HG03460 (cell line): Measurements from ENCODE around the gene MTMR3.

Source experiments
- ATAC-seq: cut with Tn5 transposase; IDR thresholded peaks from one replicate; pipeline ENCODE4 v1.9.1; 2021; ENCODE audit not compliant: unreplicated experiment

Gene MTMR3

DNA sequence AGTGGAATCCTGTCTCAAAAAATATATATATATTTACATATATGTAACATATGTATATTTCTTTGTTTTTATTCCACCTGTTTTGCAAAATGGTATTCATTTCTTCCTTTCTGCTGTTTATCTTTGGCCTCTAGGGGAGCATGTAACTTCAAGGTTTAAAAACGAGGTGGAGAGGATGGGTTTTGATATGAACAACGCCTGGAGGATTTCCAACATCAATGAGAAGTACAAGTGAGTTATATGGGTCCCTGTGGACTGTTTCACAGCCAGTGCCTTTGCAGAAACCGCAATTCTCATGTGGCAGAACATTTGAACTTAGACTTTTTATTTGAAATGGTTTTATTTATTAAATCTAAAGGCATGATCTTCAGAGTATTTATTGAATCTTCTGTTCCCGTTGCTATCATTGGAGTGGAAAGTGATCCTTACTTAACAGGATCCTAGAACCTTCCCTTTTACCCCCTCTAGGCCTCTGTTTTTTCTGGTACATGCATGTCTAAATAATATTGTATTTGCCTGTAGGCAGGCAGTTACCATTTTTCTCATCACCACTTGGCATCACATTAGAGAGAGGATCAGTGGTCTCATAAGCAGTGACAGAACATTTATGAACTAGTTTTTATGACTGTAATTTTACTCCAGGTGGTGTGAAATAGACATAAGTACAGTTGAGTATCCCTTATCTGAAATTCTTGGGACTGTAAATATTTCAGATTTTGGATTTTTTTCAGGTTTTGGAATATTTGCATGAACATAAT, 115.8 kb downstream of the MTMR3 start:
- ATAC-seq = no peak

DNA sequence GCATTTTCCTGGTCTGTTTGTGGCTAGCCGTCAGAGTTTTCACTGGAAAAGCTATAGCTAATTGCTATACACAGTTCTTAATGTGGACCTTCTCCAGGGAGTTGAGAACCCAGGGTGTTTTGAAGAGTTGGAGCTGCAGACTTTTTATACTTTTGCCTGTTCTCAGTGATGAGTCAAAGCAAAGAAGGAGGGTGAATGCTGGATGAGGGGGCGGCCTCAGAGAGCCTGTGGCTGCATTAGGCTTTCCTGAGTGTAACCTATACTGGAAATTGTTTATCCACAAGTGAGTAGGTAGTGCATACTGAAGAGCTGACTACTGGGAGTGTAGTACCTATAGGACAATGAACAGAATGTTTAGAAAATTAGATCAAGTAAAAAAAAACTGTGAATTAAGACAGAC, 117.6 kb downstream of the MTMR3 start:
- no peak for ATAC-seq

DNA sequence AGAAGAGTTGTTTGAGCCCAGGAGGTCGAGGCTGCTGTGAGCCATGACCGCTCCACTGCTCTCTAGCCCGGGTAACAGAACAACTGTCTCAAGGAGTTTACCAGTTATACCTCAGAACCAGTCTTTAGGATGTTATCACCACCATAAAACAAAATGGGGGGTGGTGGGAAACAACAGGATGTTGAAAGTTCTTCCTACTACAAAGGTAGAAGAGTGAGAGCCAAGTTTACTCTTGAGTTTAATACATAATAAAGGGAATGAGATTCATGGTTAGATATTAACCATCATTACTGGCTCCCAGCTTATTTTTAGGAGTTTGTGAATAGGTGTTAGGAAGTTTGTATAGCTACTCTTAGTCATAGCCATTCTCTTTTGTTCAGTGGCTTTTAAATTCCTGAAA, 118.5 kb downstream of the MTMR3 start:
- ATAC-seq = no peak

DNA sequence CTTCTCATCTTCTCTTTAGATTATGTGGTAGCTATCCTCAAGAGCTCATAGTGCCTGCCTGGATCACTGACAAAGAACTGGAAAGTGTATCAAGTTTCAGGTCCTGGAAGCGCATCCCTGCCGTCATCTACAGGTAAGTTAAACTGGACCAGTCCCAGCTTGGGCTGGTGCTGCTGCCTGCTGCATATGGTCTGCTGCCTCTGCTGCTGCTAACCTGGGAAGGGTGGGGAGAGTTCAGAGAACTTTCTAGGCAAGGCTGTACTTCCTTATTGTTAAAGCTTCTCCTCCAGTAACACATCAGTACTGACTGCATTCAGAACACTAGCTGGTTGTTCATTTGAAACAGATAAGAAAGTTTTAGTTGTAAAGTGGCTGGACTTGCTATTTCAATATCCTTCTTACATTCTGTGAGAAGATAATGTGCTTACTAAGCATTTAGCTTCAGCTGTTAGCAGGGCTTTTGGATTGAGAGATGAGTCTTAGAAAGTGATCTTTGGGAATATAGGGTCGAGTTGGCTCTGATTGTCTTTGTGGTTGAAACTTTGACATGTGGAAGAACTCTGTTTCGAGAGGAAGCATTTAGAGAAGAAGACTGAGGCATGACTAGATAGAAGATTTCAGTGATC, 120.0 kb downstream of the MTMR3 start:
- no peak for ATAC-seq

DNA sequence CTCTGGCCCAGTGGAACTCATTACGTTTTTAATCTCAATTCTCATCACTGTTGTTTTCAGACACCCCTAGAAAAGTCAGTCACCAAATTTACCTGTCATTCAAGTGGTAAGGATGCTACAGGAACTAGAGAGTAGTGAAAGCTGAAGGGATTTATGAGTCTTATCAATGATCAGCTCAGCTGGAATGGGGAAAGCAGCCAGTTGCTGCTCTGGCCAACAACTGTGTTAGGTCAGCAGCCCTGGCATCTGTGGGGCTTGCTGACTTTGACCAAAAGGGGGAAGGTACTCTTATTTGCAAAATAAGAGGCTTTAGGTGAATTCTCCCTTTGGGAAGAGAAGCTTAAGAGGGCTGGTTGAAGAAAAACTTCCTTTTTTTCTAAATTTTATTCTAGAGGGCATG, 121.1 kb downstream of the MTMR3 start:
- ATAC-seq = no peak

DNA sequence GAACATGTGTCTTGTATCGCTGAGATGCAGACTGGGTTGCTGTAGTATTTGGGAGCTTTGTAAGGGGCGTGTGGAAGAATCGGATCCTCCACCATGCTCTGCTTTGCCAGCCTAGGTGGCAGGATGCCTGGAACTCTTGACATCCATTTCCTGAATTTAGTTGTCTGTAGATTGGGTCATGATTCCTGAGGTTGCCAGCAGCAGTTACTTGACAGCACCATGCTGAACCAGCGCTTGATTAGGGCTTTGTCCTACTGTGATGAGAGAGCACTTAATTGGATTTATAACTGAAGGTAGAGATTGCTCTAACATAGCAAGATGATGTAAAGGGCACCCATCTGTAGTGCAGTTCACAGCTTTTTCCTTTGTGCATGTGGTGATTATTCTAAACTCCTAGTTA, 121.7 kb downstream of the MTMR3 start:
- no peak for ATAC-seq

DNA sequence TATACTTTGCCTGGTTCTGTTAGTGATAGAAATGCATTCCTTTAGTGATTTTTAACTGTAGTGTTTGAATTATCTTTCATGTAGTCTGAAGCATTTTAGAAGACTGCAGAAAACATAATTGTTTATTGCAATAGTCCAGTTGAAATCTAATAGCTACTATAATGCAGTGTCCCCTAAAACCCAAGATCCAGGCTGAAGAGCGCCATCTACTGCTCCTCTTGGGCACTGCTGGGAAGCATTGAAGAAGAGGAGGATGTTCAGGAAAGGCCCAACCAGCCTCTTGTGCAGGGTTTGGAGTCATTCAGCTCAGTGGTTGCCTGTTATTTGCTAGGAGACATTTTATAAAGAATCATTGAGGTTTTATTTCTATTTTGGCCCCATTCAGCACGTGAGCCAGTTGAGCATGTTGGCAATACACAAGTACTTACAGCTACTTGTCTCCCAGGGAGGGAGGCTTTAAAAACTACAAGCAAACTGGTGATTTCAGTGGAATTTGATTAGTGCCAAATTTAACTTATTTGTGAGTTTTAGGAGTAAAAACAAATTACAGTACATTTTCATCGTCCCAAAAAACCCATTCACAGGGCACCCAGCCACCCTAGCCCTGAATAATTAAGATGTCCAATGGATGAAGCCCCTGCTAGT, 122.4 kb downstream of the MTMR3 start:
- no peak for ATAC-seq

DNA sequence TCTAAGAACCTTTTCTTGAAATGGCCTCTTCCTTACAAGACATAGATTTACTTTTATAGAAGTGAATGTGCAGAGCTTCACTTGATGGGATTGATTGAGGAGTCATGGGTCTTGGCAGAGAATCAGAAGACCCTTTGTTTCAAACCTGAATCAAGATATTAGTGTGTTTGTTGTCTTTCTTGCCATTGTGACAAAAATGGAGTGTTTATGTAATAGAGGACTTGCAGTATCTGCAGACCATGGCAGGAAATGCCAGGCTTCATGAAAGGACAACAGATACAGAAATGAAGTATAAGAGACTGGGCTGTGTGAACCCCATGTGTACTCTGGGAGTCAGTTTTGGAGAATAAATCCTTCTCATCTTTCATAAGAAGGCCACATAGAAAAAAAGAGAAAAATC, 124.4 kb downstream of the MTMR3 start:
- no peak for ATAC-seq

DNA sequence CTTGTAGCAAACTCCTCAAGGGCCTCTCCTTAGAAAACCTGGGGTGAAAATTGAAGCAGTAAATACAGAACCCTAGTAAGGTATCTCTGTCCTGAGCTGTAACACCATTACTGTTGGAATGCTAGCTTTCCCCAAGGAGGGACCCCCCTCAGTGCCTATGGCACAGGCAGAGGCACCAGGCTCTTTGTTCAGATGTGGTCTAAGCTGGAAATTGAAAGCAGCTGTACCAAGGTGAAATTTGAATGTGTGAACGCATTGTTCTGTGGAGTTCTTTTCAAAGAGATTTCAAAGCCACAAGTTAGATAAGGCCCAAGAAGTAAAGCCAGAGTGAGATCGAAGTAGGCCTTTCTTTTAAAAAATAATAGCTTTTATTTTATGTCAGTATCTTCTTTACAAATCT, 125.4 kb downstream of the MTMR3 start:
- no peak for ATAC-seq

DNA sequence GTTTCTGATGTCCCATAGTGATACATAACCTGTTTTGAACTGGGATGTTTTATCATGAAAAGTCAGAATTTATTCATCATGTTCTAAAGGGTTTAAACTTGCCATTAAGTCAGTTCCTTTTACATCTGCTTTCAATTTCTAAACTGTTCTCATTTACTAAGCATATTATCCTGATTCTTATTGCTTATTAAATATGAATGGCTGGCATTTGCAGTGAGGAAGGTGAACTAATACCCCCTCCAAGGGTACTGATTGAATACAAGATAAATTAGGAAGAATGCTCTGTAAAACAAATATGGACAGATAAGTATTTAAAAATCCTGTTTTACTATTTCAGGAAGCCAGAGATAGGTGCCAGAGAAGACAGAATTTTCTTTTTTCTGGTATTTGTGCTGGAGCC, 126.5 kb downstream of the MTMR3 start:
- no peak for ATAC-seq

DNA sequence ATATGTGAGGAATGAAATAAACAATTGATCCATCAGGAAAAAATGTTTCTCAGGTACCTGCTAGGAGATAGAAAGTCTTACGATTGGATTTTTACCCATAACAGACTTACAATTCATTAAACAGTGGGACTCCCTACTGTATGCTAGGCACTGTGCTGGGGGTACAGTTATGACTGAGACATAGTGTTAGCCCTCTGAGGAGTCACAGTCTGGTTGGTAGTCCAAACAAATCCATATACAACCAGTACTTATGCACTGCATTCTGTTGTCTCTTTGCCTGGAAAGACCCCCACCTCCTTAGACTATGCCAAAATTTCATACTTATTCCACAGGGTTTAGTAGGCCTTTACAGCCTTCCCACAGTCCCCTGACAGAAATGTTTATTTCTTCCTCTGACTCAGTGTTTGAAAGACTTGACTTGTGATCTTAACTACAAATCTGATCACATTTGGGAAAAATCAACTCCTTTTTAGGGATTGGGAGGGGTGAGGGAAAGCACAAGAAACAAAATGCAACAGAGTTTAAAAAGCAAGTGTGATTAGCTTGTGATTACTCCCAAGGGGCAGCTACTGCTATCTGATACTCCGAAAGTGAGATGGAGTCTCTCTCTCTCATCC, 127.9 kb downstream of the MTMR3 start:
- no peak for ATAC-seq

DNA sequence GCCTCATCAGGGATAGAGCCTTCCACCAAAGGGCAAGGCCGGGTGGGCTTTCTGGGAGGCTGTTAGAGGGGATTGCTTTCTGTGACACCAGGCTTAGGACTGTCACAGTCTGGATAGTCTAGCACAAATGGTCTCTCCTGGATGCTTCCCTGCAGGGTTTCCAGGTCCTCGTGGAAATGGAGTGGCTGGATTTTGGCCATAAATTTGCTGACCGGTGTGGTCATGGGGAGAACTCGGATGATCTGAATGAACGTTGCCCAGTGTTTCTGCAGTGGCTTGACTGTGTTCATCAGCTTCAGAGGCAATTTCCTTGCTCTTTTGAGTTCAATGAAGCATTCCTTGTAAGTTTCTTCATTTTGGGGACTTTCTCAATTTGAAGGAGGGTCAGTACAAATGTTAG, 130.2 kb downstream of the MTMR3 start:
- no peak for ATAC-seq

DNA sequence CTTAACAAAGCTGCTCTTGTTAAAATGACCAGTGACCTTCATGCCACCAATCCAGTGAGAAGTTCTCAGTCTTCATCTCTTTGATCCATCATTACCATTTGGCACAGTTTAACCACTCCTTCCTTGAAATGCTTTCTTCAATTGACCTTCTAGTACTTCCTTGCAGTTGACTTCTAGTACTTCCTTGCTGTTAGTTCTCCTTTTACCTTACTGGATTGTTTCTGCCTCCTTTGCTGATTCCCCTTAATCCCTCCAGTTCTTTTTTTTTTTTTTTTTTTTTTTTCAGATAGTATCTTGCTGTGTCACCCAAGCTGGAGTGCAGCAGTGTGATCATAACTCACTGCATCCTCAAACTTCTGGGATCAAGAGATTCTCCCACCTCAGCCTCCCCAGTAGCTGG, 131.3 kb downstream of the MTMR3 start:
- ATAC-seq = no peak

DNA sequence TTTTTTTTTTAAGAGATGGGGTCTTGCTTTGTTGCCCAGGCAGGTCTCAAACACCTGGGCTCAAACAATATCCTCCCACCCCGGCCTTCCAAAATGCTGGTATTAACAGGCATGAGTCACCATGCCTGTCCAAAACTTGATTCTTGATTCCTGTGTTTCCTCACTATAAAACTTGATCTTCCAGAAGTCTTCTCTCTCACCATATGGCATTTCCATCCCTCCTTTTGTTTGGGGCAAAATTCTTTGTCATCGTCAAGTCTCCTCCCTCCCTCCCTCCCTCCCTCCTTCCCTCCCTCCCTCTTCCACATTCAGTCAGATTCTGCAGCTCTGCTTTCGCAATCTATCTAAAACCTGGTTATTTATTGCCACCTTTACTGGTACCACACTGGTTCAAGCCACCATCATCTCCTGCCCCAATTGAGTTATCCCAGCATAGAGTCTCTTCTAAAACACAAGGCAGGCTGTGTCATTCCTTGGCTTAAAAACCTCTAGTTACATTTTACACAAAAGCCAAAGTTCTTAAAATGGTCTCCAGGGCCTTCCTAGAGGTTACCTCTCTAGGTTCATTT, 132.3 kb downstream of the MTMR3 start:
- no peak for ATAC-seq

DNA sequence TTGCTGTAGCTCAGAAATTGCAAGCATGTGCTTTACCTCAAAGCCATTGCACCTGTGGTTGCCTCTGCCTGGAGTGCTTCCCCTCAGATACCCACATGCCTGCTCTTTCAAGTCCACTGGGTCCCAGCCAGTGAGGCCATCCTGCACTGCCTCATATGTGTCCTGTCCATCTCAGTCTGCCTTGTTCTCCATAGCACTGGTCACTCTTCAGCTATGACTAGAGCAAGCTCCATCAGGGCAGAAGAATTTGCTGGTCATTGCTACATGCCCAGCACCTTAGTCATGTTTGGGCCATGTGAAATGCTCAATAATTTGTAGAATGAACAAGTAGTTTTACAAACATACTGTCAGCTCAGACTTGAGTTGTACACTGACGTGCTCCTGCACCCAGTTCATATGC, 132.9 kb downstream of the MTMR3 start:
- no peak for ATAC-seq

DNA sequence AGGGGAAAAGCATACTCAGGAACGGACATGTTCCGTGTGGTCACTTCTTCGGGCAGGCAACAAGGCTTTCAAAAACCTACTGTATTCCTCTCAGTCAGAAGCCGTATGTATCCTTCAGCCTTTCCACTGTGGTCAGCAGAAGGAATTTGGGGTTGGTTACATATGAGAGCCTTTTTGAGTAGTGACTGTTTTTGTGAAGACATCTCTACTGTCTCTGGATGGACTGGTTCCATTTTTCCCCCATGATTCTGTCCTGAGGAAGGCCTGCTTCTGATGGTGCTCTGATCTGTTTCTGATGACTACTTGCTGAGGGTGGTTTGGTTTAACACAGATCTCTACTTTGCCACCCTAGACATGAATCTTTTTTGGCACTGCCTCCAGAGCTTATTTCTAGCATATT, 133.6 kb downstream of the MTMR3 start:
- ATAC-seq = no peak

DNA sequence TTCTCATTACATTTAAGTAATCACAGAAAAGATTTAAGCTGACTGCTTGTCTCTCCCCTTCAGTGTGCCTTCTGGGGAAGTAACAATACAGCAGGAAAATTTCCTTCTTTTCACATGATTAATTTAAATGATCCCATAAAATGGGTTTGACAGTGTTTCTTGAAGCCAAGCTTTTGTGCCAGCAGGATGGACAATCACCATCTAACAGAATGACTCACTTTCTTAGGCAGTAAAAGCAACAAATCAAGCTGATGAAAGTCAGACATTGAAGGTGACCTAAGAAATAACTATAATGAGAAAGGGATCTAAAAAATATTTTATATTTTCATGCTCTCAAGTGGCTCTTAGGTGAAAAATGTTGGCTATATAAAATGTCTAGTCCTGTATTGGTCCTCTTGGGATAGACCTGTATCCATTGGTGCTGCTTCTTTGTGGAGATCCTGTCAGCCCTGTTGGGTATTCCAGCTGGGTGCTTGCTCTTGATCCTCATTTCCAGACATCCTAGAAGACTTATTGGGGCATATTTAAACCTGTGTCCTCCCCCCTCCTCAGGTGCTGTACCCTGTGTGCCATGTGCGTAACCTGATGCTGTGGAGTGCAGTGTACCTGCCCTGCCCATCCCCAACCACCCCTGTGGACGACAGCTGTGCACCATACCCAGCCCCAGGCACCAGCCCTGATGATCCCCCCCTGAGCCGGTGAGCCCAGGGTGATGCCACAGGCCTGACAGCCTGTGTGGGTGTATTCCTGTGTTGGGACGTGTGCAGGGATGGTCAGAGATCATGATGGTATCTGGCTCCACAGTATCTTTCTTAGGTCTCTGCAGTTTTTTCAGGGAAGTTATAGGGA, 134.6 kb downstream of the MTMR3 start:
- no peak for ATAC-seq

DNA sequence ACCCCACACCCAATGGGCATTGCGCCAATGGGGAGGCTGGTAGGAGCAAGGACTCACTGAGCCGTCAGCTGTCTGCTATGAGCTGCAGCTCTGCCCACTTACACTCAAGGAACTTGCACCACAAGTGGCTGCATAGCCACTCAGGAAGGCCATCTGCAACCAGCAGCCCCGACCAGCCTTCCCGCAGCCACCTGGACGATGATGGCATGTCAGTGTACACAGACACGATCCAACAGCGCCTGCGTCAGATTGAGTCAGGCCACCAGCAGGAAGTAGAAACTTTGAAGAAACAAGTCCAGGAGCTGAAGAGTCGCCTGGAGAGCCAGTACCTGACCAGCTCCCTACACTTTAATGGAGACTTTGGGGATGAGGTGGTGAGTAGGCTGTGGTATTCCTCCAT, 137.5 kb downstream of the MTMR3 start:
- no peak for ATAC-seq

DNA sequence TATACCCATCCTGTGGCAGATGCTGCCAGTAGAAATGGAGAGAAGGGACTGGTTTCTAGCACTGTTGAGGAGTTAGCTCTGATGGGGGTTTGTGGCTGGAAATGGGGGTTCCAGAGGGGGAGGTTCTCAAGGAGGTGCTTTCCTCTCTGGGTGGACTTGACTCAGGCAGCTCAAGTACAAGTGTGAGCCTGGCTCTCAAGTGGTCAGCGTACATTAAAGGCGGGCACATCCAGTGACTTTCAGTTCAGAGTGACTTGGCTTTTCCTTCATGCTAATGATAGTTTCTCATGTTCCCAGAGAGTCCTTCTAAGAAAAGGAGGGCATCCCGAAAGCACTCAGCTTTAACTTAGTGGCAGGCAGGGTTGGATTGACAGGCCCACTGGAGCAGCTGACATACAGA, 138.4 kb downstream of the MTMR3 start:
- ATAC-seq = no peak

DNA sequence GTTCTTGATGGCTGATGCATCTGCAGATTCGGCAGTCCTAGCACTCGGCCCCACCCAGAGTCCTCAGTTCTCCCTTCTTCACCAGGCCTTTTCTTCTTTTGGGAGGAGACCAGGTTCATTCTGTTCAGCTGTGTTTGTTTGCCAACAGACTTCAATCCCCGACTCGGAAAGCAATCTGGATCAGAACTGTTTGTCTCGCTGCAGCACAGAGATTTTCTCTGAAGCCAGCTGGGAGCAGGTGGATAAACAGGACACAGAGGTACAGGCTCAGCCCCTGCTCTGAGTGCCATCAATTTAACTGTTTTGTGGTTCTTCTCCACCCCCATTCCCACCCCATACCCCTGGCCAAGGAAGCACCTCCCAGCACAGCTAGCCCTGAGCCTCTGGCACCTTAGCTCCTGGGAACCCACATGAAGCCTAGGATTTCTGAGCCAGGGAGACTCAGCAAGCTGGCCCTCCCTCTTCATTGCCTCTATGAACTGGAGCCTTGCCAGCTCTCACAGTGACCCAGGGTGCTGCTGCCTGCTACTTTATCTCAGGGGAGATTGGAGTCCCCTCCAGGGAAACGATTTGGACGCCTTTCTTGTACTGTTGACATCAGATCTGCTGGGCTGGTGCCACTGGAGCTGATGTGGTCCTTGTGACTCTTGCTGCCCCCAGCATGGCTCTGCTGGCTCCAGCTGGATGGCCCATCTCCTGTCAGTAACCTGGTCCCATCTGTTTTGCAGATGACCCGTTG, 139.1 kb downstream of the MTMR3 start:
- no peak for ATAC-seq
